Measurements from ENCODE around the gene YAF2.

The YAF2 gene

GRCh38 chr12:42238240-42239140 is at the start of gene YAF2:
Gene YAF2 (minus strand): TSS chr12:42238248. CDS start chr12:42238180, 68 bp downstream.
- peak within 1 kb of the TSS; percentile 94 for H3K27ac ChIP-seq
- no peak for TF ChIP-seq CTCF (conservative IDR thresholded peaks at IDR 0.05)

- no peak overlapping the region for H3K27ac ChIP-seq
- no peak for TF ChIP-seq CTCF (conservative IDR thresholded peaks at IDR 0.05)
These were observed 48.7 kb upstream of the YAF2 start for GRCh38 chr12:42286741-42287140.

GRCh38 chr12:42285431-42285830 is 47.4 kb upstream of the YAF2 start:
- H3K27ac ChIP-seq = no peak overlapping the region
- no peak for TF ChIP-seq CTCF (conservative IDR thresholded peaks at IDR 0.05)

GRCh38 chr12:42284876-42285275 is 46.8 kb upstream of the YAF2 start:
- no peak overlapping the region for H3K27ac ChIP-seq

GRCh38 chr12:42284157-42284556 is 46.1 kb upstream of the YAF2 start:
- H3K27ac ChIP-seq = no peak overlapping the region
- TF ChIP-seq CTCF (conservative IDR thresholded peaks at IDR 0.05) = no peak

More at GRCh38 chr12:42284876-42285275, 46.8 kb upstream of the YAF2 start:
- no peak for TF ChIP-seq CTCF (conservative IDR thresholded peaks at IDR 0.05)

- H3K27ac ChIP-seq = no peak overlapping the region
These were observed 45.7 kb upstream of the YAF2 start for GRCh38 chr12:42283739-42284138.

GRCh38 chr12:42282294-42282693 is 44.2 kb upstream of the YAF2 start:
- no peak for TF ChIP-seq CTCF (conservative IDR thresholded peaks at IDR 0.05)
- H3K27ac ChIP-seq = no peak overlapping the region

More at GRCh38 chr12:42283739-42284138, 45.7 kb upstream of the YAF2 start:
- TF ChIP-seq CTCF (conservative IDR thresholded peaks at IDR 0.05) = no peak

Measured in VCaP (cell line).